Fibroblast of lung (primary cell): ENCODE measurements around the gene KCNQ2.

Experiments
- EZH2 ChIP-seq: IDR thresholded peaks from 2 replicates; pipeline ENCODE4 v1.5.1; 2012; ENCODE audit warnings: low read length, control low read depth, mild to moderate bottlenecking; ENCODE audit errors: missing control alignments
- TF ChIP-seq, protein P1 (sequence below), 2 donors: IDR thresholded peaks in 1 of 2; conservative IDR thresholded peaks in 1 of 2; 1 replicate in 1 of 2; 2 replicates in 1 of 2; pipeline ENCODE4 v1.5.1; 2011 to 2012; ENCODE audit warnings: low read length in 2 of 2, control low read depth in 1 of 2, inconsistent platforms in 1 of 2, low read depth in 1 of 2, mild to moderate bottlenecking in 1 of 2

- TF ChIP-seq, protein P1, sequence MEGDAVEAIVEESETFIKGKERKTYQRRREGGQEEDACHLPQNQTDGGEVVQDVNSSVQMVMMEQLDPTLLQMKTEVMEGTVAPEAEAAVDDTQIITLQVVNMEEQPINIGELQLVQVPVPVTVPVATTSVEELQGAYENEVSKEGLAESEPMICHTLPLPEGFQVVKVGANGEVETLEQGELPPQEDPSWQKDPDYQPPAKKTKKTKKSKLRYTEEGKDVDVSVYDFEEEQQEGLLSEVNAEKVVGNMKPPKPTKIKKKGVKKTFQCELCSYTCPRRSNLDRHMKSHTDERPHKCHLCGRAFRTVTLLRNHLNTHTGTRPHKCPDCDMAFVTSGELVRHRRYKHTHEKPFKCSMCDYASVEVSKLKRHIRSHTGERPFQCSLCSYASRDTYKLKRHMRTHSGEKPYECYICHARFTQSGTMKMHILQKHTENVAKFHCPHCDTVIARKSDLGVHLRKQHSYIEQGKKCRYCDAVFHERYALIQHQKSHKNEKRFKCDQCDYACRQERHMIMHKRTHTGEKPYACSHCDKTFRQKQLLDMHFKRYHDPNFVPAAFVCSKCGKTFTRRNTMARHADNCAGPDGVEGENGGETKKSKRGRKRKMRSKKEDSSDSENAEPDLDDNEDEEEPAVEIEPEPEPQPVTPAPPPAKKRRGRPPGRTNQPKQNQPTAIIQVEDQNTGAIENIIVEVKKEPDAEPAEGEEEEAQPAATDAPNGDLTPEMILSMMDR (conservative IDR thresholded peaks at IDR 0.05 in 1 of 2, IDR thresholded peaks at IDR 0.05 in 1 of 2; ENCODE audit: low read depth in 1 of 2, low read length in 2 of 2), result no peak
- TF ChIP-seq EZH2, result no peak
Measured at GRCh38 chr20:63357921-63358905, 114.2 kb downstream of the KCNQ2 start.
